Erythroblast (primary cell): ENCODE results near the gene LRRC4.

ENCODE experiments used
- GATA1 ChIP-seq: IDR thresholded peaks from 2 replicates; pipeline ENCODE4 v1.6.1; 2011; ENCODE audit warnings: low read depth, mild to moderate bottlenecking, control low read depth, low read length, moderate library complexity
- POLR2A ChIP-seq: IDR thresholded peaks from 2 replicates; pipeline ENCODE4 v1.6.1; 2011; ENCODE audit warnings: mild to moderate bottlenecking, low read length

DNA sequence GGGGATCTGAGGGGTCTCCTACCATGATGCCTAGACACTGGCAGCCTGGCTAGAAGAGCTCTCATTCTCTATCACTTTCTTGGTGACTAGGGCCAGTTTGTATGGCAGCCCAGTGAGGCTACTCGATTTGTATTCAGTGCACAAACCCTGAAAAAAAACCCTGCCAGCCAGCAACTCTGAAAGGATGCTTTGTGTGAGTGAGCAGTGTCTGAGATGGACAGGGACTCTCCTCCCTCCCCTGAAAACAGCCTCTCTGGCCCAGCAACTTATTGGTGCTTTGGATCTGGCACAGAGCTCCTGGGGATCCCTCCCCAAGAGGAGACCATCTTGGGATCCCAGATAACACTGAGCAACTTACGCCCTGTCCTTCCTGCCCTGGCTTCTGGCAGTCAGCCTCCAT lies 10.8 kb upstream of the LRRC4 start:
- TF ChIP-seq POLR2A (no peak), GATA1 (no peak)
